Right lobe of liver (tissue), 4 donors: ENCODE results near the gene PTCRA.

Experiments
- CTCF ChIP-seq, 4 donors: fragments of 200-600 bp in 3 of 4; fragments of 450-650 bp in 1 of 4; IDR thresholded peaks; one replicate each; pipeline versions ENCODE4 v1.5.1 to v1.8.0; 2016 to 2022; ENCODE audit warnings: antibody characterized with exemption in 4 of 4, mild to moderate bottlenecking in 2 of 4
- POLR2A ChIP-seq: fragments of 450-650 bp; IDR thresholded peaks from one replicate; pipeline ENCODE4 v1.6.1; 2017; ENCODE audit warnings: antibody characterized with exemption, mild to moderate bottlenecking
- donor health status: DM: no; HTN: no; CAD: no.
- donor health status: DM: no; HTN: no; CAD: no.
- donor health status: DM: no; HTN: yes; CAD: no.

DNA sequence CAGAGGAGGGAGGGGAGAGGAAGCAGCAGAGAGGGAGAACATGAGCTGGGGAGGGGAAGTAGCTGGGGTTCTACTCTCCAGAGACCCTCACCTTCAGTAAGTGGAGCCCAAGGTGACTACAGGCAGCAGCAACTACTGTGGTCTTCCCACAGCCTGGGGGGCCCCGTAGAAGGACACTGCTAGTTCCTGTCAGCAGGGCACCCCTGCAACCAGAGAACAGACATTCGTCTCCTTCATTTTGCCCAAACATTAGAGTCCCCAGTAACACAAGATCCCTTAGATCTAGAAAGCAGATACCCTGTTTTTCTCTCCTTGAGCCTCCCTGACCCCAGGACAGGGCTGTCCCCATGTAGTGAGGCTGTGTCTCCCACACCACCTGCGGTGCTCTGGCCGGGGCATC is 52.9 kb downstream of the PTCRA start:
- TF ChIP-seq CTCF (IDR thresholded peaks at IDR 0.05) (no peak), POLR2A (no peak)
